ENCODE results near the gene DLX6. TPM values are rescaled to one million over a fixed set of nuclear protein-coding genes. Genes with fewer than 3 reads are reported as not detected.

DLX6 gene
- total RNA-seq, 1 experiment from 2014 or later, result 1.1 TPM

DNA sequence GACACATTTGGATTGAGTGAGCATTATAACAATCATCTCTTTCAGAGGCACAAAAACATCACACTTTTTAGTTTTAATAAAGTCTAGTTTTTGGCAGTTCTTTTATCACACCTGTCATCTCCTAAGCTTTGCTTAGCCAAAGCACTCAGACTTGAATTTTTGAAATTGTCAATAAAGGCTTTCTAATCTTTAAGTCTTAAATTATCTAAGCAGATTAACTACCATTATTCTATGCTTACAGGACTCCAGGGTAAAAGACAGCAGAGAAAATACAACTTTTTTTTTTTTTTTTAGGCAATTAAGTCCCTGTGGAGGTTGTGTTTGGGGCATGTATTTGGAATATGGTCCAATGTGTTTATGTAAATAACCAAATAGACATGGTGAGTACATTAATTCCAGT is 17.6 kb upstream of the DLX6 start:
- no TSS peak for BruUV-seq (replicated peaks)
- TF ChIP-seq, protein P1, sequence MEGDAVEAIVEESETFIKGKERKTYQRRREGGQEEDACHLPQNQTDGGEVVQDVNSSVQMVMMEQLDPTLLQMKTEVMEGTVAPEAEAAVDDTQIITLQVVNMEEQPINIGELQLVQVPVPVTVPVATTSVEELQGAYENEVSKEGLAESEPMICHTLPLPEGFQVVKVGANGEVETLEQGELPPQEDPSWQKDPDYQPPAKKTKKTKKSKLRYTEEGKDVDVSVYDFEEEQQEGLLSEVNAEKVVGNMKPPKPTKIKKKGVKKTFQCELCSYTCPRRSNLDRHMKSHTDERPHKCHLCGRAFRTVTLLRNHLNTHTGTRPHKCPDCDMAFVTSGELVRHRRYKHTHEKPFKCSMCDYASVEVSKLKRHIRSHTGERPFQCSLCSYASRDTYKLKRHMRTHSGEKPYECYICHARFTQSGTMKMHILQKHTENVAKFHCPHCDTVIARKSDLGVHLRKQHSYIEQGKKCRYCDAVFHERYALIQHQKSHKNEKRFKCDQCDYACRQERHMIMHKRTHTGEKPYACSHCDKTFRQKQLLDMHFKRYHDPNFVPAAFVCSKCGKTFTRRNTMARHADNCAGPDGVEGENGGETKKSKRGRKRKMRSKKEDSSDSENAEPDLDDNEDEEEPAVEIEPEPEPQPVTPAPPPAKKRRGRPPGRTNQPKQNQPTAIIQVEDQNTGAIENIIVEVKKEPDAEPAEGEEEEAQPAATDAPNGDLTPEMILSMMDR (IDR thresholded peaks at IDR 0.05; ENCODE audit: unreplicated experiment), result no peak
- CTCF ChIA-PET, result no interaction called here
- H3K36me3 Mint-ChIP-seq (ENCODE audit: insufficient read depth, unreplicated experiment), result no peaks in the 10 kb centered on the region
- H3K4me3 Mint-ChIP-seq (ENCODE audit: low read depth, unreplicated experiment), result no peak overlapping the region
- no peaks in the 10 kb centered on the region for H3K4me1 Mint-ChIP-seq (ENCODE audit: low read depth, unreplicated experiment)
- no peaks in the 10 kb centered on the region for H3K27me3 Mint-ChIP-seq (ENCODE audit: unreplicated experiment)
- no peak for DNase-seq
- H3K27ac Mint-ChIP-seq (ENCODE audit: unreplicated experiment), result no peak overlapping the region
- intact Hi-C loops (cut with micrococcal nuclease; ENCODE audit: unreplicated experiment), result no loop called here
- H3K9me3 Mint-ChIP-seq (ENCODE audit: low read depth, unreplicated experiment), result no peaks in the 10 kb centered on the region

DNA sequence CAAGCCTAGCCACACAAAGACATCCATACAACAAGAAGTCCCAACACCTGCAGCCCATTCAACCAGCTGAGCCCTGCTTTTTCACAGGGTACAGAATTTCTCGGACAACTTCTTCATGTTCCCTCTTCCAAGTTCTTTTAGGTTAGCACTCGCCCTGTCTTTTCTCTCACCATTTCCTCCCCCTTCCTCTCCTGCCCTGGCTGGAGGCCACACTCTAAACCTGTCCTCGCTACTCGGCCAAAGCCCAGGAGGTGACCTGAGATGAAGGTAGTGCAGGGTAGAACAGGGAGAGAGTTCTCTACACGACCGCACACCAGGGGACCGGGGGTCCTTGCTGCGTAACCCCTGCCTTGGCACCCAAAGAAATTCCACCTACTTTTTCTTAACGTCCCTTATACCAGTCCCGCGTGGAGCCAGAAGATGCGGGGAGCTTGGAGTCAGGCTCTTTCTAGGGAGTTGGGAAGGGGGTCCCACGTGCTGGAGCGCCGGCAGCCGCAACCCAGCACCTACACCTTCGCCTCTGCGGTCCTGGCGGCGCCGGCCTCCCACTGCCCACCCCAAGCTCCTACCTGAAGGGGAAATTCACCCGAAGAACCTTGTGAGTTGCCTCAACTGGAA is 16.0 kb upstream of the DLX6 start:
- no peak overlapping the region for H3K4me3 Mint-ChIP-seq (ENCODE audit: low read depth, unreplicated experiment)
- no peaks in the 10 kb centered on the region for H3K4me1 Mint-ChIP-seq (ENCODE audit: low read depth, unreplicated experiment)
- H3K36me3 Mint-ChIP-seq (ENCODE audit: insufficient read depth, unreplicated experiment), result no peaks in the 10 kb centered on the region

DNA sequence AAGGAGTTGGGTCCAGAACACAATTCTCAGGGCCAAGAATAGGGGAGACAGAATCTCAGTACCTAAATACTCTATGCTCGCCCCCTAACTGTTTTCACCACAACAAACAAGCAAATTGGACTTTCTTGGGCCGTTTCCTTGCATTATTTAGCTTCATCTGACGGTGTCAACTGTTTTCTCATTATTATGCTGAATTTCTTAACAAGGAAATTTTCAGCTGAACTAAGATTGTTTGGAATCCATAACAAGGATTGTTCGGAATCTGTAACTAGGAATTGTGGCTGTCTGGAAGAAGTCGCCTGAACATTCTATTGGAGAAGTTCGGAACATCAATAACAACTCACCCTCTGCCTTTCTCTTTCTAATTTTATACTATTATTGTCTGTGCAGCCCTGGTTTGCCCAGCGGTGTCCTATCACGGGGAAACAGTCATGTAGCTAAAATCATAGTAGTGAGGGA is 15.5 kb upstream of the DLX6 start:
- TF ChIP-seq, protein P1 (IDR thresholded peaks at IDR 0.05; ENCODE audit: unreplicated experiment), result no peak
- no peaks in the 10 kb centered on the region for H3K9me3 Mint-ChIP-seq (ENCODE audit: low read depth, unreplicated experiment)
- H3K27me3 Mint-ChIP-seq (ENCODE audit: unreplicated experiment), result no peaks in the 10 kb centered on the region
- CTCF ChIA-PET, result no interaction called here
- H3K36me3 Mint-ChIP-seq (ENCODE audit: insufficient read depth, unreplicated experiment), result no peaks in the 10 kb centered on the region
- DNase-seq, result no peak
- no peak overlapping the region for H3K27ac Mint-ChIP-seq (ENCODE audit: unreplicated experiment)
- no TSS peak for BruUV-seq (replicated peaks)
- H3K4me1 Mint-ChIP-seq (ENCODE audit: low read depth, unreplicated experiment), result no peaks in the 10 kb centered on the region
- intact Hi-C loops (cut with micrococcal nuclease; ENCODE audit: unreplicated experiment), result no loop called here
- no peak overlapping the region for H3K4me3 Mint-ChIP-seq (ENCODE audit: low read depth, unreplicated experiment)

More for the DNA sequence above, 16.0 kb upstream of the DLX6 start:
- intact Hi-C loops (cut with micrococcal nuclease; ENCODE audit: unreplicated experiment), result no loop called here
- no TSS peak for BruUV-seq (replicated peaks)
- H3K27me3 Mint-ChIP-seq (ENCODE audit: unreplicated experiment), result no peaks in the 10 kb centered on the region
- H3K9me3 Mint-ChIP-seq (ENCODE audit: low read depth, unreplicated experiment), result no peaks in the 10 kb centered on the region
- no peak for DNase-seq
- TF ChIP-seq, protein P1 (IDR thresholded peaks at IDR 0.05; ENCODE audit: unreplicated experiment), result no peak
- CTCF ChIA-PET, result no interaction called here
- no peak overlapping the region for H3K27ac Mint-ChIP-seq (ENCODE audit: unreplicated experiment)

DNA sequence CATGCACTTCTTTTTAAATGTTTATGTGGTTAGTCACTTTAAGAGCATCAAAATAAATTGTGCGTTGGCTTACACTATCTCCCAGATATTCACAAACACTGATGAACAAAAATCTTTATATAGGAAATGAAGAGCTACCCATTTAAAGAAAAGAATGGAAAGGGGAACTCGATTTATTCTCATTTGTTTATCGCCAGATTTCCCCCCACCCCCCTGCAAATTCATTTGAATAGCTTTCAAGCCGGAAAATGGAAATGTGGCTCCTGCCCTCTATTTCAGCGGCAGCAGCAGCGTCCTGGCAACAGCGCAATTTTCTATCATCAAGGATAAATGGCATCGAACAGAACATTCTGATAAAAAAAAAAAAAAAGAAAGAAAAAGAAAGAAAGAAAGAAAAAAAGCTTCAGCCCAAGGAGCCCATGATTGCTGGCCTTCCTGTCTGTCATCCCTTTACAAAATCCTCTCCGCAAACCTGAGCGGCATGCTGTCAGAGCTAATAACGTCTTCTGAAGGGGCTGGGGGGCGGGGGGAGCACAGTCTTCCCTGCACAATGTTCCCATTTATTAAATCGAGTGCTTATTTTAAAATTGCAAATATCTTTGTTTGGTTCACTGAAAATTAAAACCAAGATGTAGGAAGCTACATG is 13.7 kb upstream of the DLX6 start:
- no peak overlapping the region for H3K4me3 Mint-ChIP-seq (ENCODE audit: low read depth, unreplicated experiment)
- no peaks in the 10 kb centered on the region for H3K9me3 Mint-ChIP-seq (ENCODE audit: low read depth, unreplicated experiment)
- BruUV-seq (replicated peaks), result no TSS peak
- peaks cover 14% of the 10 kb centered on the region for H3K27me3 Mint-ChIP-seq (ENCODE audit: unreplicated experiment)
- CTCF ChIA-PET, result interaction anchor here (0.6 to 0.8 kb wide), 2 partner anchors 8 to 462 kb away, joined by 3 to 11 read pairs; no protein-coding TSS in a partner anchor
- H3K4me1 Mint-ChIP-seq (ENCODE audit: low read depth, unreplicated experiment), result no peaks in the 10 kb centered on the region
- H3K27ac Mint-ChIP-seq (ENCODE audit: unreplicated experiment), result no peak overlapping the region
- no peaks in the 10 kb centered on the region for H3K36me3 Mint-ChIP-seq (ENCODE audit: insufficient read depth, unreplicated experiment)
- intact Hi-C loops (cut with micrococcal nuclease; ENCODE audit: unreplicated experiment), result no loop called here
- TF ChIP-seq, protein P1 (IDR thresholded peaks at IDR 0.05; ENCODE audit: unreplicated experiment), result no peak
- DNase-seq, result no peak
